ENCODE results near the gene MMP2.

- TF ChIP-seq SKIL (CRISPR knock-in tag; IDR thresholded peaks at IDR 0.05; ENCODE audit: borderline replicate concordance) (no peak), ZC3H4 (CRISPR knock-in tag; IDR thresholded peaks at IDR 0.05; ENCODE audit: borderline replicate concordance) (no peak), ARNT (IDR thresholded peaks at IDR 0.05) (no peak), MTF2 (CRISPR knock-in tag; IDR thresholded peaks at IDR 0.05; ENCODE audit: borderline replicate concordance) (no peak), FOSL2 (CRISPR knock-in tag; IDR thresholded peaks at IDR 0.05) (no peak)
Observed at GRCh38 chr16:55453909-55454308, 25.1 kb upstream of the MMP2 start.

All from HepG2 (cell line).